HFF-Myc (cell line): ENCODE measurements around the gene PAX5.

Experiments used
- DNase-seq: peaks from one replicate; pipeline ENCODE4 v3.0.0-alpha.2; 2011; ENCODE audit warnings: low read depth; ENCODE audit errors: extremely low read depth
- H3K4me3 ChIP-seq: replicated peaks from 2 replicates; pipeline ENCODE4 v1.5.1; 2011; ENCODE audit warnings: low read depth, mild to moderate bottlenecking, control low read depth, low read length
- CTCF ChIP-seq: IDR thresholded peaks from 2 replicates; pipeline ENCODE4 v1.5.1; 2012; ENCODE audit warnings: mild to moderate bottlenecking, low read depth, low read length, control low read depth; ENCODE audit errors: missing control alignments

Gene PAX5

GRCh38 chr9:36995927-36996705 lies 38.0 kb downstream of the PAX5 start:
- DNase-seq = peak; percentile 21
- TF ChIP-seq CTCF = peak; percentile 75
- no peak overlapping the region for H3K4me3 ChIP-seq

GRCh38 chr9:36993933-36994764 lies 39.9 kb downstream of the PAX5 start:
- H3K4me3 ChIP-seq = no peak overlapping the region
- DNase-seq = no peak
- TF ChIP-seq CTCF = no peak

- TF ChIP-seq CTCF = no peak
- H3K4me3 ChIP-seq = no peak overlapping the region
- no peak for DNase-seq
Measured at GRCh38 chr9:36992501-36993316, 41.4 kb downstream of the PAX5 start.

DNA sequence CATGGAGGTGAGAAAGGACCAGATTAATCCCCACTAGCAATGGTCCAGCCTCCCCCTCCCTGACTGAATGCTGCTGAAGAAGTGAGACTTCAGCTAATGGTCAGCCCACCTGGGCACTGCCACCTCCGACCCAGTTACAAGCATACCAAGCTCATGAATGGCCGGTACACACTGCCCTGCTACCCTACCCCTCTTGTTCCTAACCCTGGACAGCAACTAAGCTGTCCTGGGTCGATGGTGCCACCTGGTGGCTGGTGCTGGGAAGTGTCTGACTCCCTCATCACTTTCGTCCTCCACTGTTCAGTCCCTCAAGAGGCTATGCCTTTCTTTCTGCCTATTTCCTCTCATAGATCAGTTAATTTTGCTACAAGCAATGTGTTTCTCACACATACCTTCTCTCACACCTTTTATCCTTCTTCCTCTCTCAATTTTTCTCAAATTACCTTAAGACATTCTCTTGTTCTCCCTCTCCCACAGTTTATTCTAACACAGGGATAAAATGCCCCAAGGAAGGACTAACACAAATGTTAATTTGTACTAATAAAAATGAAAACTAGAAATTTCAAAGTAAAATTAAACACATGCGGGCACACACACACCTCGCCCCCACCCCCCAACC lies 42.4 kb downstream of the PAX5 start:
- no peak for DNase-seq
- peak; percentile 75 for TF ChIP-seq CTCF
- H3K4me3 ChIP-seq = no peak overlapping the region

DNA sequence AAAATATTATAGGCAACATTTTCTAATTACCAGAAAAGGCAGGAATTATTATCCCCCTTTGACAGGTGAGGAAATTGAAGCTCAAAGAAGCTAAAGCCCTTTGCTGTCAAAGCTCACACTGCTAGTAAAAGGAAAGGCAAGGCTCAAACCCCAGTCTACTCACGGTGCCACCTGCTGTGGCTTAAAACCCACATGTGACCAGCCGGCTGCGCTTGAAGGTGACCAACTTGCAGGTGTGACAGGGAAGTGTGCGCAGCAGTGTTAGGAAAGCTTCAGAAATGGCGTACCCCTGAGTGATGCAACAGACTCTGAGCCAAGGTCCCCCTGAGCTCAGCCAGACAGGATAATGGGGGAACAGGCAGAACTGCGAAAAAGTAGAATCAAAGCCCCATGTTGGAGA lies 45.2 kb downstream of the PAX5 start:
- H3K4me3 ChIP-seq = no peak overlapping the region
- no peak for TF ChIP-seq CTCF
- no peak for DNase-seq

GRCh38 chr9:36987891-36988290 lies 46.2 kb downstream of the PAX5 start:
- no peak for DNase-seq
- no peak overlapping the region for H3K4me3 ChIP-seq

More at GRCh38 chr9:36987891-36988290, 46.2 kb downstream of the PAX5 start:
- TF ChIP-seq CTCF = no peak
